DND-41 (cell line): Measurements from ENCODE around the gene PPP1R13B.

ENCODE experiments used
- ATAC-seq: fragments of 200-7000 bp; cut with Tn5 transposase; 3 replicates; pipeline ENCODE4 v1.9.1; 2021; ENCODE audit warnings: low read depth; ENCODE audit not compliant: insufficient read depth
- DNase-seq: peaks from one replicate; pipeline ENCODE4 v3.0.0-alpha.2; 2020
- H2AFZ ChIP-seq: 2 replicates; pipeline ENCODE4 v1.6.0; 2012; ENCODE audit warnings: low read depth, low read length
- H3K27ac ChIP-seq: 2 replicates; pipeline ENCODE4 v1.5.1; 2012; ENCODE audit warnings: low read length, inconsistent platforms
- H3K27me3 ChIP-seq: fragments of 200-600 bp; sonication (generic); 2 replicates; pipeline ENCODE4 v1.6.0; 2012; ENCODE audit warnings: low read length, mild to moderate bottlenecking, inconsistent platforms; ENCODE audit not compliant: insufficient read depth, poor library complexity
- H3K36me3 ChIP-seq: 2 replicates; pipeline ENCODE4 v1.5.1; 2012; ENCODE audit warnings: low read length, inconsistent platforms; ENCODE audit not compliant: insufficient read depth
- H3K4me1 ChIP-seq: 2 replicates; pipeline ENCODE4 v1.5.1; 2012; ENCODE audit warnings: mild to moderate bottlenecking, low read length; ENCODE audit not compliant: insufficient read depth
- H3K4me2 ChIP-seq: 2 replicates; pipeline ENCODE4 v1.6.0; 2012; ENCODE audit warnings: mild to moderate bottlenecking, moderate library complexity, low read length, inconsistent platforms; ENCODE audit not compliant: insufficient read depth
- H3K4me3 ChIP-seq, 2 experiments: fragments of 200-600 bp in 1 of 2; shearing (Covaris generic) in 1 of 2; 2 replicates each; pipeline ENCODE4 v1.5.1; 2012 to 2016; ENCODE audit warnings: inconsistent platforms in 2 of 2, low read length in 2 of 2, mild to moderate bottlenecking in 2 of 2, low read depth in 1 of 2, moderate library complexity in 1 of 2
- H3K79me2 ChIP-seq: 2 replicates; pipeline ENCODE4 v1.6.0; 2012; ENCODE audit warnings: low read length, inconsistent platforms; ENCODE audit not compliant: insufficient read depth
- H3K9ac ChIP-seq: 2 replicates; pipeline ENCODE4 v1.6.0; 2012; ENCODE audit warnings: low read depth, mild to moderate bottlenecking, inconsistent platforms, low read length, moderate library complexity
- H3K9me3 ChIP-seq: 2 replicates; pipeline ENCODE4 v1.5.1; 2012; ENCODE audit warnings: low read length, moderate library complexity, mild to moderate bottlenecking, inconsistent platforms; ENCODE audit not compliant: insufficient read depth, severe bottlenecking
- H4K20me1 ChIP-seq: 2 replicates; pipeline ENCODE4 v1.6.0; 2012; ENCODE audit warnings: low read length; ENCODE audit not compliant: insufficient read depth
- CTCF ChIP-seq: IDR thresholded peaks from 2 replicates; pipeline ENCODE4 v1.5.1; 2012; ENCODE audit warnings: borderline replicate concordance, low read length, moderate library complexity, mild to moderate bottlenecking; ENCODE audit not compliant: poor library complexity, severe bottlenecking; ENCODE audit errors: extremely low read depth
- EZH2 ChIP-seq: IDR thresholded peaks from 3 replicates; pipeline ENCODE4 v1.6.1; 2012; ENCODE audit warnings: borderline replicate concordance, low read depth, mild to moderate bottlenecking, moderate library complexity, low read length, inconsistent platforms; ENCODE audit not compliant: severe bottlenecking

Gene PPP1R13B

GRCh38 chr14:103828315-103828967 lies 18.9 kb downstream of the PPP1R13B start:
- H2AFZ ChIP-seq: no peak overlapping the region
- H3K9me3 ChIP-seq: no peaks in the 10 kb centered on the region
- H3K9ac ChIP-seq: no peak overlapping the region
- DNase-seq: no peak
- H3K27me3 ChIP-seq: peaks cover 8% of the 10 kb centered on the region
- H3K4me1 ChIP-seq: no peaks in the 10 kb centered on the region
- no peak overlapping the region for H3K4me3 ChIP-seq
- H3K4me2 ChIP-seq: no peak overlapping the region
- no peak overlapping the region for H3K27ac ChIP-seq
- TF ChIP-seq EZH2: no peak
- no peak for TF ChIP-seq CTCF
- H4K20me1 ChIP-seq: no peaks in the 10 kb centered on the region
- ATAC-seq: no peak
- no peaks in the 10 kb centered on the region for H3K36me3 ChIP-seq
- no peaks in the 10 kb centered on the region for H3K79me2 ChIP-seq

GRCh38 chr14:103825101-103825500 lies 22.3 kb downstream of the PPP1R13B start:
- H3K36me3 ChIP-seq: no peaks in the 10 kb centered on the region
- no peak overlapping the region for H3K27ac ChIP-seq
- H3K9ac ChIP-seq: no peak overlapping the region
- no peak overlapping the region for H3K4me2 ChIP-seq
- no peak for TF ChIP-seq EZH2
- TF ChIP-seq CTCF: no peak
- no peak for DNase-seq
- H3K79me2 ChIP-seq: no peaks in the 10 kb centered on the region
- H3K27me3 ChIP-seq: peaks cover 14% of the 10 kb centered on the region
- H3K4me3 ChIP-seq: no peak overlapping the region
- H2AFZ ChIP-seq: no peak overlapping the region
- ATAC-seq: no peak
- H3K9me3 ChIP-seq: no peaks in the 10 kb centered on the region
- no peaks in the 10 kb centered on the region for H4K20me1 ChIP-seq
- H3K4me1 ChIP-seq: no peaks in the 10 kb centered on the region

GRCh38 chr14:103820908-103821307 lies 26.5 kb downstream of the PPP1R13B start:
- ATAC-seq: no peak

More at GRCh38 chr14:103820908-103821307, 26.5 kb downstream of the PPP1R13B start:
- no peaks in the 10 kb centered on the region for H3K9me3 ChIP-seq
- no peaks in the 10 kb centered on the region for H4K20me1 ChIP-seq
- no peak overlapping the region for H3K4me2 ChIP-seq
- no peak for TF ChIP-seq CTCF
- no peaks in the 10 kb centered on the region for H3K36me3 ChIP-seq
- no peak overlapping the region for H3K4me3 ChIP-seq
- DNase-seq: no peak
- no peak overlapping the region for H3K27ac ChIP-seq
- H3K27me3 ChIP-seq: peaks cover 18% of the 10 kb centered on the region
- H3K4me1 ChIP-seq: no peaks in the 10 kb centered on the region
- H3K9ac ChIP-seq: no peak overlapping the region
- no peaks in the 10 kb centered on the region for H3K79me2 ChIP-seq
- H2AFZ ChIP-seq: no peak overlapping the region
